ENCODE measurements around the gene WDR47. TPM values are rescaled to one million over a fixed set of nuclear protein-coding genes. Genes with fewer than 3 reads are reported as not detected.
A peak's percentile ranks its signal among the peaks of the same experiment; 100 is the strongest.

The WDR47 gene
- total RNA-seq, 1 experiment from 2014 or later, result 21.0 TPM

- TSS peak; percentile 40 for BruUV-seq (replicated peaks)
- no peak for DNase-seq (ENCODE audit: low spot score)
- intact Hi-C loops (cut with micrococcal nuclease; ENCODE audit: unreplicated experiment), result loop anchor here (10.0 kb wide), 1 partner anchor 142 kb away; no protein-coding TSS in a partner anchor
- ChIA-PET CTCF (no interaction called here), POLR2A (ENCODE audit: low non-redundant PET) (no interaction called here)
- TF ChIP-seq CTCF (conservative IDR thresholded peaks at IDR 0.05; ENCODE audit: low read depth, low read length), result no peak
- TF ChIP-seq EZH2 (IDR thresholded peaks at IDR 0.05; ENCODE audit: borderline replicate concordance, low read depth, low read length, poor library complexity, severe bottlenecking), result no peak
- Histone ChIP-seq H3K9me3 (ENCODE audit: low read depth, low read length, poor library complexity, severe bottlenecking) (no peaks in the 10 kb centered on the region), H3K36me3 (ENCODE audit: insufficient read depth, low read length, poor library complexity, severe bottlenecking) (no peaks in the 10 kb centered on the region), H3K27me3 (replicated peaks; ENCODE audit: insufficient read depth, low read depth, low read length, poor library complexity) (no peaks in the 10 kb centered on the region), H3K4me3 (ENCODE audit: low read depth, low read length, poor library complexity, severe bottlenecking) (peak overlapping the region; percentile 81), H3K4me1 (ENCODE audit: insufficient read depth, low read length, poor library complexity, severe bottlenecking) (peaks cover 7% of the 10 kb centered on the region), H3K27ac (ENCODE audit: low read depth, low read length, poor library complexity, severe bottlenecking) (peak overlapping the region; percentile 95)
Observed at GRCh38 chr1:108962681-108963051, 79.2 kb downstream of the WDR47 start.

- no peak for DNase-seq (ENCODE audit: low spot score)
- Histone ChIP-seq H3K4me3 (ENCODE audit: low read depth, low read length, poor library complexity, severe bottlenecking) (peak overlapping the region; percentile 81), H3K27ac (ENCODE audit: low read depth, low read length, poor library complexity, severe bottlenecking) (peak overlapping the region; percentile 95), H3K36me3 (ENCODE audit: insufficient read depth, low read length, poor library complexity, severe bottlenecking) (no peaks in the 10 kb centered on the region), H3K9me3 (ENCODE audit: low read depth, low read length, poor library complexity, severe bottlenecking) (no peaks in the 10 kb centered on the region), H3K27me3 (replicated peaks; ENCODE audit: insufficient read depth, low read depth, low read length, poor library complexity) (no peaks in the 10 kb centered on the region), H3K4me1 (ENCODE audit: insufficient read depth, low read length, poor library complexity, severe bottlenecking) (peaks cover 7% of the 10 kb centered on the region)
- ChIA-PET POLR2A (ENCODE audit: low non-redundant PET) (interaction anchor here (0.7 kb wide), 2 partner anchors 59 to 112 kb away, joined by 4 read pairs; no protein-coding TSS in a partner anchor), CTCF (no interaction called here)
- intact Hi-C loops (cut with micrococcal nuclease; ENCODE audit: unreplicated experiment), result loop anchor here (10.0 kb wide), 1 partner anchor 143 kb away; no protein-coding TSS in a partner anchor
- TF ChIP-seq CTCF (conservative IDR thresholded peaks at IDR 0.05; ENCODE audit: low read depth, low read length) (no peak), EZH2 (IDR thresholded peaks at IDR 0.05; ENCODE audit: borderline replicate concordance, low read depth, low read length, poor library complexity, severe bottlenecking) (no peak)
- BruUV-seq (replicated peaks), result no TSS peak
Observed at GRCh38 chr1:108961752-108962486, 80.0 kb downstream of the WDR47 start.

- H3K9me3 ChIP-seq (ENCODE audit: low read depth, low read length, poor library complexity, severe bottlenecking), result no peaks in the 10 kb centered on the region
- H3K4me3 ChIP-seq (ENCODE audit: low read depth, low read length, poor library complexity, severe bottlenecking), result no peak overlapping the region
- DNase-seq (ENCODE audit: low spot score), result no peak
- H3K27me3 ChIP-seq (replicated peaks; ENCODE audit: insufficient read depth, low read depth, low read length, poor library complexity), result no peaks in the 10 kb centered on the region
- no peak for TF ChIP-seq EZH2 (IDR thresholded peaks at IDR 0.05; ENCODE audit: borderline replicate concordance, low read depth, low read length, poor library complexity, severe bottlenecking)
- TF ChIP-seq CTCF (conservative IDR thresholded peaks at IDR 0.05; ENCODE audit: low read depth, low read length), result no peak
- POLR2A ChIA-PET (ENCODE audit: low non-redundant PET), result interaction anchor here (0.6 to 0.7 kb wide), 3 partner anchors 60 to 269 kb away, joined by 3 to 4 read pairs (median 4); no protein-coding TSS in a partner anchor
- BruUV-seq (replicated peaks), result no TSS peak
- H3K4me1 ChIP-seq (ENCODE audit: insufficient read depth, low read length, poor library complexity, severe bottlenecking), result peaks cover 7% of the 10 kb centered on the region
- no peak overlapping the region for H3K27ac ChIP-seq (ENCODE audit: low read depth, low read length, poor library complexity, severe bottlenecking)
- H3K36me3 ChIP-seq (ENCODE audit: insufficient read depth, low read length, poor library complexity, severe bottlenecking), result no peaks in the 10 kb centered on the region
- CTCF ChIA-PET, result no interaction called here
- intact Hi-C loops (cut with micrococcal nuclease; ENCODE audit: unreplicated experiment), result loop anchor here (10.0 kb wide), 1 partner anchor 144 kb away; no protein-coding TSS in a partner anchor
Observed at GRCh38 chr1:108961198-108961597, 80.7 kb downstream of the WDR47 start.
